HG02759 (cell line): Measurements from ENCODE around the gene CFAP69.
"Not testable (repeated sequence)": the region's sequence is repeated elsewhere in the genome, so short reads cannot be mapped to it uniquely, and the experiment has no call there.

Source experiments
- ATAC-seq: cut with Tn5 transposase; IDR thresholded peaks from one replicate; pipeline ENCODE4 v1.9.1; 2021; ENCODE audit warnings: mild to moderate bottlenecking, moderate library complexity; ENCODE audit not compliant: unreplicated experiment

CFAP69 gene

GRCh38 chr7:90334193-90334843 lies 89.3 kb downstream of the CFAP69 start:
- ATAC-seq: no peak

- not testable (repeated sequence) for ATAC-seq
These were observed 90.0 kb downstream of the CFAP69 start for GRCh38 chr7:90334926-90335325.

- no peak for ATAC-seq
These were observed 92.1 kb downstream of the CFAP69 start for GRCh38 chr7:90337106-90337505.

GRCh38 chr7:90345016-90345415 lies 100.0 kb downstream of the CFAP69 start:
- no peak for ATAC-seq

GRCh38 chr7:90345595-90346335 lies 100.8 kb downstream of the CFAP69 start:
- ATAC-seq: peak; percentile 11

GRCh38 chr7:90346336-90347125 lies 101.6 kb downstream of the CFAP69 start, which contains the start of gene GTPBP10:
Gene GTPBP10 (plus strand): TSS chr7:90346716. CDS start chr7:90346742, 26 bp downstream.
- peak; percentile 95 for ATAC-seq

- no peak for ATAC-seq
These were observed 102.8 kb downstream of the CFAP69 start for GRCh38 chr7:90347759-90348158.

GRCh38 chr7:90349305-90349704 lies 104.3 kb downstream of the CFAP69 start:
- no peak for ATAC-seq

GRCh38 chr7:90350032-90350431 lies 105.1 kb downstream of the CFAP69 start:
- not testable (repeated sequence) for ATAC-seq

- no peak for ATAC-seq
These were observed 107.0 kb downstream of the CFAP69 start for GRCh38 chr7:90351987-90352386.
